Activated naive CD4-positive, alpha-beta T cell treated with anti-CD3 and anti-CD28 coated beads for 36 hours (primary cell): Measurements from ENCODE around the gene PEPD. TPM values are rescaled to one million over a fixed set of nuclear protein-coding genes. Genes with fewer than 3 reads are reported as not detected.

Source experiments
- CTCF ChIA-PET: fragments of 350-600 bp; sonication (Branson Sonifier 250); formaldehyde crosslinking; loops from one replicate; lab custom pipeline; 2021; ENCODE audit warnings: antibody characterized with exemption; lab: Charles Lee
- DNase-seq: peaks from one replicate; pipeline ENCODE4 v3.0.0-alpha.2; 2020
- H3K27ac Mint-ChIP-seq: one replicate; pipeline ENCODE4 v1.8.0; 2021; ENCODE audit warnings: mild to moderate bottlenecking, mixed read lengths
- H3K27me3 Mint-ChIP-seq: one replicate; pipeline ENCODE4 v1.8.0; 2021; ENCODE audit warnings: low read depth, mixed read lengths
- H3K36me3 Mint-ChIP-seq: one replicate; pipeline ENCODE4 v1.8.0; 2021; ENCODE audit warnings: low read depth, mixed read lengths
- H3K4me1 Mint-ChIP-seq: one replicate; pipeline ENCODE4 v1.8.0; 2021; ENCODE audit warnings: low read depth, mixed read lengths
- H3K4me3 Mint-ChIP-seq: one replicate; pipeline ENCODE4 v1.8.0; 2021; ENCODE audit warnings: mild to moderate bottlenecking, moderate library complexity, mixed read lengths
- H3K9me3 Mint-ChIP-seq: one replicate; pipeline ENCODE4 v1.8.0; 2021; ENCODE audit warnings: mixed read lengths
- intact Hi-C: fragments of 100-400 bp; cut with micrococcal nuclease; formaldehyde crosslinking; loops from one replicate; pipeline ENCODE4 v1.15.1; 2023
- total RNA-seq, 2 experiments: library from RNA; stranded (reverse); gene quantifications; one replicate each; pipeline ENCODE4 v1.2.3, GENCODE V29; 2021

The PEPD gene
- total RNA-seq, 2 experiments from 2014 or later: 31.9 to 35.8 TPM

DNA sequence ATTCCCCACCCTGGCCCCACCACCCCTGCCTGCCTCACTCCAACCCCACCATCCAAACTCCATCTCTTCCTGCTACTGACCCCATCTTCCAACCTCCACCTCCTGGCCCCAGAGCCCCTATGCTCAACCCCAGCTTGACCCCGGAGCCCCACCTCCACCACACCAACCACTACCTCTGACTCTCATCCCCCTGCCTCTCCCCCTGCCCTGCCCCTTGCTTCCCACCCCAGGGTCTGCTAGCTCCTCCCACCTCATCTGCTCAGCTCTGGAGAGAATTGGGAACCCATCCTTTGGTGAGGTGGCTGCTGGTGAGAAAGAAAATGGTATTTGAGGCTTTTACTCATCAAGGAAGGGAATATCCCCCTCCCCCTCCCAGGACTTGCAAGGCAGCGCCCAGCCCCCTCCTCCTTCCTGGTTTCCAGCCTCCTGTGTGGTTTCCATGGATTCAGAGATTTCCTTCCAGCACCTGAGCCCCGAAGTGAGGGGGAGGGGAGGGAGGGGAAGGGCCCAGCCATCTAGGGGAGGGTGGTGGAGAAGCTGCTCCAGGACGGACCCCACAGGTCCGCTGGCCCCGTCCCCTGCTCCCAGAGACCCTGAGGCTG, 11.4 kb upstream of the PEPD start:
- H3K27ac Mint-ChIP-seq: no peak overlapping the region
- CTCF ChIA-PET: no interaction called here
- H3K9me3 Mint-ChIP-seq: no peaks in the 10 kb centered on the region
- H3K4me1 Mint-ChIP-seq: no peaks in the 10 kb centered on the region
- H3K27me3 Mint-ChIP-seq: peaks cover 16% of the 10 kb centered on the region
- intact Hi-C loops: no loop called here
- DNase-seq: no peak
- H3K4me3 Mint-ChIP-seq: no peak overlapping the region
- H3K36me3 Mint-ChIP-seq: no peaks in the 10 kb centered on the region

DNA sequence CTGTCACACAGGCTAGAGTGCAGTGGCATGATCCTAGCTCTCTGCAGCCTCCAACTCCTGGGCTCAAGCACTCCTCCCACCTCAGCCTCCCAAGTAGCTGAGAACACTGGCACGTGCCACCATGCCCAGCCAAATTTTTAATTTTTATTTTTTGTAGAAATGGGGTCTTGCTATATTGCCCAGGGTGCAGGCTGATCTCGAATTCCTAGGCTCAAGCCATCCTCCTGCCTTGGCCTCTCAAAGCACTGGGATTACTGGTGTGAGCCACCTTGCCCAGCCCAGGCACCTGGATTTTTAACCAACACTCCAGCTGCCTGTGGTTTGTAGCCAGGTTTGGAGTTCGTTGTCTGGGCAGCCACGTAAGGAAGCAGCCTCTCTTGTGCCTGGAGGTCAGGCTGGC, 9.3 kb upstream of the PEPD start:
- intact Hi-C loops: no loop called here
- Mint-ChIP-seq H3K27ac (no peak overlapping the region), H3K36me3 (no peaks in the 10 kb centered on the region), H3K4me3 (no peak overlapping the region), H3K27me3 (peaks cover 16% of the 10 kb centered on the region), H3K9me3 (no peaks in the 10 kb centered on the region), H3K4me1 (no peaks in the 10 kb centered on the region)
- no peak for DNase-seq
- CTCF ChIA-PET: no interaction called here

DNA sequence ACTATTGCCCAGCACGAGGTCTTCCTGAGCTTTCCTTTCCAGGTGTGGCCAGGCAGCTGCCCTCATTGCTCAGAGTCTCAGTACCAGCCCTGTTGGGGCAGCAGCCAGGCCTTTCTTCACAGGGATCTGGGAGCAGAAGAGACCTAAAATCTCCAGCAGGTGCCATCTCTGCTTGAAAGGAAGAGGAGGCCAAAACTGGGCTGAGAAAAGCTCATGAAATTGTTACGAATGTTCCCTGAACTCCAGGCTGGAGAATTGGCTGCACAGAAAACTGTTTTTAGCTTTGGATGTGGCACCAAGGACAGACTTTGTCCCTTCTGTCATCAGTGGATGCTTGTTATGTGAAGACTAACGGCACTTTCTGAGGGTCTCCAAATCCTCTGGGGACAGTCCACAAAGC, 8.7 kb upstream of the PEPD start:
- Mint-ChIP-seq H3K9me3 (no peaks in the 10 kb centered on the region), H3K27ac (no peak overlapping the region)
- CTCF ChIA-PET: no interaction called here

DNA sequence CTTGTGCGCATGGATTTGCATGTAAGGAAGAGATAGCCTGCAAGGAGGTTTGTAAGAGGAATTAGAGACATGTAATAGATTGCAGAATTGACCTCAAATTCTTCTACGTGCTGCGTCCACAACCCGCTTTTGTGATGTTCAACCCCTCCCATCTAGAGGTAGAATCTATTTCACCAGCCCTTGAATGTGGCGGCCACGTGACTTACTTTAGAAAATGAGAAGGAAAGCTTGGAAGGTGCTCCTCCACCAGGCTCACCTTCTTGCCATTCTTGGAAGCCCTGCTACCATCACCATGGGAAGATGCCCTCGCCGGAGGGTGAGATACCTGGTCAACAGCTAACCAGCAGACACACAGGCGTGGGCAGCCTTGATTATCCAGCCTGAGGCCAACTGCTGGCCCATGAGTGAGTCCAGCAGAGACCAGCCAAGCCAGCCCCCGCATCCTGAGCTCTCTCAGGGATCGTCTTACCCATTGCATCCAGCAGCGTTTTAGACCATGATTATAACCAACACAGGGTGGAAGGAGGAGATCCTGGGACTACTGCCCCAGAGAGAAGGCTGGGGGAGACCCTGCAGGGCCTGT, 7.6 kb upstream of the PEPD start:
- H3K4me3 Mint-ChIP-seq: no peak overlapping the region

More for the DNA sequence above, 8.7 kb upstream of the PEPD start:
- Mint-ChIP-seq H3K4me1 (no peaks in the 10 kb centered on the region), H3K36me3 (no peaks in the 10 kb centered on the region), H3K4me3 (no peak overlapping the region), H3K27me3 (peaks cover 15% of the 10 kb centered on the region)
- no peak for DNase-seq
- intact Hi-C loops: no loop called here

DNA sequence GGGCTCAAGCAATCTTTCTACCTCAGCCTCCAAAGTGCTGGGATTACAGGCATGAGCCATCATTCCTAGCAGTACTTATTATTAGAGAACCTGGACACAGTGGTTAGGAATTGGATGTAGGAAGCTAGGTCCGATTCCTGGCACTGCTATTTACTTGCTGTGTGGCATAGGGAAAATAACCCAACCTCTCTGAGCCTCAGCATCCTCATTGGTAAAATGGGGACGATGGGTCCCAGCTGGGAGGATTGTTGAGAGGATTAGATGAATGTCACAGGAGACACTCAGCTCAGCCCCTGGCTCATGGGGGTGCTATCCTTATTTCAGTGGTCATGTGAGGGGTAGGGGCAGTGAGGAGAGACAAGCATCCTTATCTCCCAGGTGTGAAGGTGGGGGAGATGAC, 6.8 kb upstream of the PEPD start:
- CTCF ChIA-PET: no interaction called here
- Mint-ChIP-seq H3K27ac (no peak overlapping the region), H3K4me1 (no peaks in the 10 kb centered on the region), H3K36me3 (no peaks in the 10 kb centered on the region), H3K9me3 (no peaks in the 10 kb centered on the region), H3K27me3 (peaks cover 12% of the 10 kb centered on the region), H3K4me3 (no peak overlapping the region)
- DNase-seq: no peak
- intact Hi-C loops: no loop called here

More for the DNA sequence above, 7.6 kb upstream of the PEPD start:
- Mint-ChIP-seq H3K9me3 (no peaks in the 10 kb centered on the region), H3K4me1 (no peaks in the 10 kb centered on the region), H3K27me3 (peaks cover 12% of the 10 kb centered on the region), H3K36me3 (no peaks in the 10 kb centered on the region), H3K27ac (no peak overlapping the region)
- no peak for DNase-seq
- intact Hi-C loops: no loop called here
- CTCF ChIA-PET: no interaction called here

DNA sequence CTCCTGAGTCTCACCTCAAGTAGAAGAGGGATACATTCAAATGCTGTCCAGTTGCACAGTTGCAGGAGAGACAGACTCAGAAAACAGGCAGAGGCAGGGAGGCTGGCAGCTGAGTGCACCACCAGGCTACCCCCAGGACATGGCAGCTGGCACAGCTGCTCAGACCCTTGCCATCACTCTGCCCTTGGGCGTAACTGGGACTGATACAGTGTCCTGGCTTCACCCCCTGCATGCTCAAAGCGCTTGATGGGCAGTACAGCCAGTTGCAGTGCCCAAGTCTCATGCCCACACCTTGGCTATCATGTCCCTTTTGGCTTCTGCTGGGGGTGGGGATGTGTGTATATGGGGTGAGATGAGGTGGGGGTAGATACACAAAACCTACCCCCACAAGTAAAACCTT, 5.5 kb upstream of the PEPD start:
- Mint-ChIP-seq H3K4me1 (peaks cover 4% of the 10 kb centered on the region), H3K27me3 (peaks cover 12% of the 10 kb centered on the region), H3K4me3 (no peak overlapping the region), H3K9me3 (no peaks in the 10 kb centered on the region), H3K27ac (no peak overlapping the region), H3K36me3 (no peaks in the 10 kb centered on the region)
- CTCF ChIA-PET: no interaction called here
- intact Hi-C loops: no loop called here
- no peak for DNase-seq

DNA sequence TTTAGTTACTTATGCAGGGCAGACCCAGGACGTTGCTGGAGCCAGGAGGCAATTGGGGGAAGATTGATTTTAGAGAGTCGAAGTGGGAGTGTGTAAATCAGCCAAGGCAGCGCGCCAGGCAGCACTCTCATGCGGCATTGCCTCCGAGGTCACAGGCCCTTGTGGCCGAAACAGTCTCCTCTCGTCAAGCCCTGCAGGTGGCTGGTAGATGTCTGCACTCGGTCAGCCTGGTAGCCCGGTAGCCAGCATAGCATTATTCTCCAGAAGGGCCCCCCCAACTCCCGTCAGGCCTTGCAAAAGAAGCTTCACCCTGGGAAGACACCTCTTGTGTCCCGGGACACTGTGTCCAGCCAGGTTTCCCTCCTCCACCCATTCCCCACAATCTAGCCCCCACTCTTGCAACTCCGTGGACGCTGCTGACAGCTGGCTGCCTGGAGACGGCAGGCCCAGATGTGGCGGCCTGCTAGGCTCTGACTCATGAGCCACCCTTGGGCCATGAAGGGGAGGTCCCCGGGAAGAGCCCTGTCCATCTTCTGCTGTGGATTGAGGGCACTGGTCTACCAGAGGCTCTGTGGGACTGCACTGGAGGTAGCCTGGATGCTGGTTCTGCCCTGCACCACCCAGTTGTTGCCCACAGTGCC, 2.6 kb upstream of the PEPD start:
- no peak for DNase-seq
- H3K27me3 Mint-ChIP-seq: peaks cover 6% of the 10 kb centered on the region
- no peak overlapping the region for H3K4me3 Mint-ChIP-seq
- no peaks in the 10 kb centered on the region for H3K9me3 Mint-ChIP-seq
- no peaks in the 10 kb centered on the region for H3K36me3 Mint-ChIP-seq
- intact Hi-C loops: no loop called here
- peaks cover 17% of the 10 kb centered on the region for H3K4me1 Mint-ChIP-seq
- H3K27ac Mint-ChIP-seq: no peak overlapping the region
- CTCF ChIA-PET: no interaction called here

DNA sequence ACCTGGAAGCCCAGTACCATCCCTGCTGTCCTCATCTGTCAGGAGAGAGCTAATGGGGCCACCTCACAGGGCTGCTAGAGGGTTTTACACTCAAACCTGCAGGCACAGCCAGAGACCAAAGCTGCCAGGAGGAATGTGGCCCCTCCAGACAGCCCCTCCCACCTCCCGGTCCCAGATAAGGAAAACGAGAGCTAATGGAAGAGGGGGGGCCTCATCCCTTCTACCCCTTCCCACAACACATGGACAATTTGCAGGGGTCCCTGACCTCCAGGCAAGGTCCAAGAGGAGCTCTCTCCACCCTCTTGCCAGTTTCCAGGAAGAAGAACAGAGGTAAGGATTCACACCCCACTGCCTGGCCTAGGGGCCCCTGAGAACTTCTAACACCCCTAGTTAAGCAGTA, 1.6 kb upstream of the PEPD start:
- CTCF ChIA-PET: no interaction called here
- H3K27ac Mint-ChIP-seq: no peak overlapping the region
- no peaks in the 10 kb centered on the region for H3K9me3 Mint-ChIP-seq
- no peak for DNase-seq
- H3K4me3 Mint-ChIP-seq: no peak overlapping the region
- intact Hi-C loops: no loop called here
- H3K36me3 Mint-ChIP-seq: no peaks in the 10 kb centered on the region
- peaks cover 17% of the 10 kb centered on the region for H3K4me1 Mint-ChIP-seq
- no peaks in the 10 kb centered on the region for H3K27me3 Mint-ChIP-seq

DNA sequence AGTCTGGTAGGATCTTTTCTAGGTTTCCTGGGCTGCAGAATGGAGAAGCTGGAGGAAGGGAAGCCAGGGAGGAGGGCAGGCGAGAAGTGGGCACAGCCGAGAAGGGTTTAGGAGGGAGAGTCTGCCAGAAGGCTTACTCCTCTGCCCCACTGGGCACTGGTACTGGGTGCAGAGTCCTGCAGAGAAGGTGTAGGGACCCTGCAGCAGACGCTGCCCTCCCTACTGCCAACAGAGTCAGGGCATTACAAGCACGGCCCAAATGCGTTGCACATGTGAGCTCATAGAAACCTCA, 726 bp upstream of the PEPD start:
- Mint-ChIP-seq H3K27me3 (no peaks in the 10 kb centered on the region), H3K9me3 (no peaks in the 10 kb centered on the region), H3K4me3 (peak overlapping the region; percentile 81), H3K27ac (no peak overlapping the region), H3K4me1 (peaks cover 17% of the 10 kb centered on the region), H3K36me3 (no peaks in the 10 kb centered on the region)
- CTCF ChIA-PET: interaction anchor here (0.6 kb wide), 1 partner anchor 756 kb away, joined by 3 read pairs; no protein-coding TSS in a partner anchor
- no peak for DNase-seq
- intact Hi-C loops: no loop called here

DNA sequence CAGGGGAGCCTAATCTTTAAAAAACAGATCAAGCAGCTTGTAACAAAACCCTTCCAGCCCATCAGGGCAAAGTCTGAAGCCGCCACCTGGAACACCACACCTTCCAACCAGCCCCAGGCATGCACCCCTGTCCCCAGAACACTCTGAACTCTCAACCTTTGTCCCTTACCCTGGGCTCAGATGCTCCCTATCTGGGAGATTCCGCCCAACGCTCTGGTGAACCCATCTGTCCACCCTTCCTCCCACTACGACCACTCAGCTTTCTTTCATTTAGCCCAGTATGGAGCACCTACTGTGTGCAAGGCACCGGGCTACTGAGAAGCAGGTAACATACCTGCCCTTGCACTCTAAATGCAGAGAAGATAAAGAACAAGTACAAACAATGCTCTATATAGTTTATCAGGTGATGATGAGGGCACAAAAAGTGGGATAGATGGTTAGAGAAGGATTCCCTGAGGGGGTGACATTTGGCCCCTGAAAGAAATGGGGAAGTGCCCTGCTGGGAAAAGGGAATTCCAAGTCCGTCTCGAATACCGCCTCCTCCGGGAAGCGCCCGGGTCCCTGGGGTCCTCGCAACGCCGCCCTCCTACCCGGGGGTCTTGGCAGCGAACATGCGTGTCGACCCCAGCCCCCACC, 629 bp downstream of the PEPD start:
- DNase-seq: no peak
- H3K27ac Mint-ChIP-seq: no peak overlapping the region
- H3K9me3 Mint-ChIP-seq: no peaks in the 10 kb centered on the region
- peaks cover 19% of the 10 kb centered on the region for H3K4me1 Mint-ChIP-seq
- H3K27me3 Mint-ChIP-seq: no peaks in the 10 kb centered on the region
- intact Hi-C loops: no loop called here
- CTCF ChIA-PET: interaction anchor here (0.6 to 1.4 kb wide), 2 partner anchors 117 to 274 kb away, joined by 3 read pairs; no protein-coding TSS in a partner anchor
- no peaks in the 10 kb centered on the region for H3K36me3 Mint-ChIP-seq
- peak overlapping the region; percentile 81 for H3K4me3 Mint-ChIP-seq

DNA sequence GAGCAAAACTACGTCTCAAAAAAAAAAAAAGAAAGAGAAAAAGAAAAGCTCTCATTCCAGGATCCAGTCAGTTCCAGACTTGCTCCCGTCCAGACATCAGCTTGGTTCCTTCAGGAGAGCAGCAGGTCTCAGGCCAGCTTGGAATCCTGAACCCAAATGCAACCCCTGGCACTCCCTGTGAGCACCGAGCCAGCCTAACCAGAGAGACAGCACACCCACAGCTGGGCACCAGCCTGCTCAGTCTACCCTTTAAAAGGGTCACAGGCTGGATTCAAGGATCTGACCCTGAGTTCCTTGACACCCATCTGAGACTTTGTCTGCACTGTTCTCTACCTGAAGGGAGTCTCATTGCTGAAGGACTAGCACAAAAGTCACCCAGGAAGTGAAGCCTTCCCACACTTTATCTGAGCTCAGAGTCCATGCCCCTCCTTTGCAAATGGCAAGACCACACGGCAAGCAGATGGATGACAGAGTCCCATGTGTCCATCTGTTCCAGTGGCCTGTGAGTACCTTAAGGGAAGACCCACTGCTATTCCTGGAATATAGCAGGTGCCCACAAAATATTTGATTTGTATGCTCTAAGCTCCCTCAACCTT, 1.4 kb downstream of the PEPD start:
- no peaks in the 10 kb centered on the region for H3K36me3 Mint-ChIP-seq
- no peak overlapping the region for H3K27ac Mint-ChIP-seq
- intact Hi-C loops: no loop called here

DNA sequence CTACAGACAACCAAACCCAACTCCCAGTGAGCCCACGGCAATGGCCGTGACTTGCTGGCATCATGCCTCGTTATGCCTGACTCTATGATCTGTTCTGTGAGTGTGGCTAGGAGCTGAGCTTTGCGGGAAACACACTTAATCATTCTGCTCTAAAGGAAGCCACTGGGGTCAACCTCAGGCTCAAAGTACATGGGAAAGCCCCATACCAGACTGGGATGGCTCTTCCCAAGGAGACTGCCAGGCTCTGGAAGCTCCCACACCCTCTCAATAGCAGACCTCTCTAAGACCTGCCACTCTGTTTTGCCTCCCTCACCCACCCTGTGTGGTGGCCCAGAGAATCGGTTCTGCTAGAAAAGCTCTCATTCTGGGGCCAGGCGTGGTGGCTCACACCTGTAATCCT, 2.2 kb downstream of the PEPD start:
- no peaks in the 10 kb centered on the region for H3K9me3 Mint-ChIP-seq
- intact Hi-C loops: no loop called here
- CTCF ChIA-PET: interaction anchor here (1.4 kb wide), 1 partner anchor 275 kb away, joined by 3 read pairs; no protein-coding TSS in a partner anchor
- peaks cover 21% of the 10 kb centered on the region for H3K4me1 Mint-ChIP-seq
- no peak overlapping the region for H3K27ac Mint-ChIP-seq
- no peak overlapping the region for H3K4me3 Mint-ChIP-seq
- no peak for DNase-seq
- H3K36me3 Mint-ChIP-seq: no peaks in the 10 kb centered on the region
- no peaks in the 10 kb centered on the region for H3K27me3 Mint-ChIP-seq

More for the DNA sequence above, 1.4 kb downstream of the PEPD start:
- no peak for DNase-seq
- CTCF ChIA-PET: interaction anchor here (1.4 kb wide), 1 partner anchor 275 kb away, joined by 3 read pairs; no protein-coding TSS in a partner anchor
- peaks cover 21% of the 10 kb centered on the region for H3K4me1 Mint-ChIP-seq
- no peaks in the 10 kb centered on the region for H3K9me3 Mint-ChIP-seq
- peak overlapping the region; percentile 81 for H3K4me3 Mint-ChIP-seq
- H3K27me3 Mint-ChIP-seq: no peaks in the 10 kb centered on the region
